ELF-1 (cell line): ENCODE data around the gene CFAP410.

Experiments used
- DNase-seq: peaks from one replicate; pipeline ENCODE4 v3.0.0-alpha.2; 2016; ENCODE audit warnings: low read depth, low spot score

Gene CFAP410

GRCh38 chr21:44338971-44339910, at the start of gene CFAP410:
Gene CFAP410 (minus strand): TSS chr21:44339390. CDS start chr21:44339194, 196 bp downstream.
- DNase-seq, result peak; percentile 98

- DNase-seq, result no peak
Measured at GRCh38 chr21:44384968-44385367, 45.8 kb upstream of the CFAP410 start.

GRCh38 chr21:44383216-44383615, 44.0 kb upstream of the CFAP410 start:
- no peak for DNase-seq

GRCh38 chr21:44382536-44382935, 43.3 kb upstream of the CFAP410 start:
- no peak for DNase-seq

GRCh38 chr21:44381874-44382273, 42.7 kb upstream of the CFAP410 start:
- no peak for DNase-seq

- no peak for DNase-seq
Measured at GRCh38 chr21:44380876-44381275, 41.7 kb upstream of the CFAP410 start.

GRCh38 chr21:44379991-44380865, 41.0 kb upstream of the CFAP410 start:
- DNase-seq, result no peak

GRCh38 chr21:44379515-44379848, 40.3 kb upstream of the CFAP410 start:
- no peak for DNase-seq

GRCh38 chr21:44378646-44379514, 39.7 kb upstream of the CFAP410 start:
- no peak for DNase-seq

- DNase-seq, result no peak
Measured at GRCh38 chr21:44377922-44378645, 38.9 kb upstream of the CFAP410 start.

- peak; percentile 37 for DNase-seq
Measured at GRCh38 chr21:44377201-44377921, 38.2 kb upstream of the CFAP410 start.

GRCh38 chr21:44376606-44377005, 37.4 kb upstream of the CFAP410 start:
- DNase-seq, result no peak

GRCh38 chr21:44375761-44376241, 36.6 kb upstream of the CFAP410 start:
- DNase-seq, result no peak

- DNase-seq, result no peak
Measured at GRCh38 chr21:44375281-44375651, 36.1 kb upstream of the CFAP410 start.

- no peak for DNase-seq
Measured at GRCh38 chr21:44374601-44375280, 35.6 kb upstream of the CFAP410 start.

GRCh38 chr21:44372616-44373015, 33.4 kb upstream of the CFAP410 start:
- DNase-seq, result no peak

GRCh38 chr21:44371596-44371995, 32.4 kb upstream of the CFAP410 start:
- DNase-seq, result no peak

- DNase-seq, result no peak
Measured at GRCh38 chr21:44370786-44371410, 31.7 kb upstream of the CFAP410 start.
